HG02610 (cell line): ENCODE data around the gene FBXO47.
"Not testable (repeated sequence)": the region's sequence is repeated elsewhere in the genome, so short reads cannot be mapped to it uniquely, and the experiment has no call there.

Source experiments
- ATAC-seq: cut with Tn5 transposase; IDR thresholded peaks from one replicate; pipeline ENCODE4 v1.9.1; 2021; ENCODE audit warnings: mild to moderate bottlenecking, moderate library complexity; ENCODE audit not compliant: unreplicated experiment

The FBXO47 gene

DNA sequence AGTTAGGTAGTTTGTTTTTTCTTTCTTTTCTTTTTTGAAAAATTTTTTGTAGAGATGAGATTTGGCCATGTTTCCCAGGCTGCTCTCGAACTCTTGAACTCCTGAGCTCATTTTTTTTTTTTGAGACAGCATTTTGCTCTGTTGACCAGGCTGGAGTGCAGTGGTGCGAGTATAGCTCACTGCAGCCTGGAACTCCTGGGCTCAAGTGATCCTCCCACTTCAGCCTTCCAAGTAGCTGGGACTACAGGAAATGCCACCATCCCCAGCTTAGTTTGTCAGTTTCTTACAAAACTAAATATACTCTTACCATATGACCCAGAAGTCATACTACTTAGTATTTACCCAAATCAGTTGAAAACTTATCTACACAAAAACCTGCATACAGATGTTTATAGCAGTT, 14.4 kb upstream of the FBXO47 start:
- no peak for ATAC-seq

DNA sequence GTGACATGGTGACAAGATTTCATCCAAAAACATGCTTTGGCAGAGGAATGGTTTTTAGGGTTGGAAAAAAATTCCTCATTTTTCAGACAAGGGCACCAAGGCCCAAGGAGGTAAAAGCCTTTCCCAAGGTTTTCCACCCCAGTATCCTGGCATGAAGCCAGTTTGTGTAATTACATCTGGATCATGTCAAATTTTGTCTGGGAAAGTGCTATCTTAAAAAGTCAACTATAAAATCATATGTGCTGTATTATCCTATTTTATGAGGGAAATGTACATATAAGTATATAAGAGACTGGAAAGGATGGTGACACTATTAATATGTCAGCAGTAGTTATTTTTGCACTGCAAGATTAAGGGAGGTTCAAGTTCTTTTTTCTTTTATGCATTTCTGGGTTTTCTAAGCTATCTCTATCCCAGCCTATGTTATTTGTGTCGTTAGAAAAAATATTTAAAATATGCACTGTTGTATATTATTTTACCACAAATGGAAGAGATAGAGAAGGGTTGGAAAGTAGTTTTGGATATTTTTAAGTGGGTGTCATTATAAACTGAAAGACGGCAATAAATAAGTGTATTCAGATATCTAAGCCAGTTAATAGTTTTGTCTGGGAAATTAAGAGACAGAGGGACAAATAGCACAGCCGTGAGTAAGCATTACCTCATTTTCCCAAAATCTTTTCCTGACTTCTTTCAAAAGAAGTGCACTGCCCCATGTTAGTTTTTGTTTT, 13.5 kb upstream of the FBXO47 start:
- no peak for ATAC-seq

DNA sequence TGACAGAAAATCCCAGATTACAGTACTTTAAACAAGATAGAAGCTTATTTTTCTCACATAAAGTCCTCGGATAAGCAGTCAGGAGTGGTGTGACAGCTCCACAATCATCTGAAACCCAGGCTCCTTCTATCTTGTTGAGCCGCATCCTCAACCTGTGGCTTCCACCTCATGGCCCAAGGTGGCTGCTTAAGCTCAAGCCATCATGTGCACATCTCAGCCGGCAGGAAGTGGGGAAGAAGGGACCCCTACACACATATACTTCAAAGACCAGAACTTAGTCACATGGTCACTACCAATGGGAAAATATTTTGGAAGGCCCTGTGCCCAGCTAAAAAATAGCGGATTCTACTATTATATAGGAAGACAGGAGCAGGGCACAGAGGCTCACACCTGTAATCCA, 11.0 kb upstream of the FBXO47 start:
- no peak for ATAC-seq

DNA sequence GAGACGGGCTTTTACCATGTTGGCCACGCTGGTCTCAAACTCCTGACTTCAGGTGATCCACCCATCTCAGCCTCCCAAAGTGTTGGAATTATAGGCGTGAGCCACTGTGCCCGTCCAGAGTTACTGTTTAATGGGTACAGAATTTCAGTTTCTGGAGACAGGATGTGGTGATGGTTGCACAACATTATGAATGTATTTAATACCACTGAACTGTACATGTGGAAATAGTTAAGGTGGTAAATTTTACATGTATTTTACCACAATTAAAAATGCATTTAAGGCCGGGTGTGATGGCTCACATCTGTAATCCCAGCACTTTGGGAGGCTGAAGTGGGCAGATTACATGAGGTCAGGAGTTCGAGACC, 9.0 kb upstream of the FBXO47 start:
- ATAC-seq = not testable (repeated sequence)

DNA sequence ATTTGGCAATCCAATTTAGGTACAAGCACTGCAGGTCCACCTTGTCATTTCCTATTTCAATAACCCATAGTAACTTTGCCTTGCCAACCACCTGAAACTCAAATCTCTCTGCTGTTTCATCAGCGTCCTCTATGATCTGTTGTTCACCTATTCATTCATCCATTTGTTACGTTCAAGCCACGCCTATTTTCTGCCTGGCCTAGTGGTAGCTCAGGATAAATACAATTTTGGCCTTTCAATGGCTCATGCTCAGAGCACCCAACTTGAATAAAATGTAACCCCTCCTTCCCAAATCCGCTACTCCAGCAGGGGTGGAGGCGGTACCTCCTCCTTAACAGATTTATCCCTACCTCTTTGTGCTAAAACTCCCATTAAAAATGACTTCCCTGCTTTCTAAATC, 3.6 kb upstream of the FBXO47 start:
- no peak for ATAC-seq

DNA sequence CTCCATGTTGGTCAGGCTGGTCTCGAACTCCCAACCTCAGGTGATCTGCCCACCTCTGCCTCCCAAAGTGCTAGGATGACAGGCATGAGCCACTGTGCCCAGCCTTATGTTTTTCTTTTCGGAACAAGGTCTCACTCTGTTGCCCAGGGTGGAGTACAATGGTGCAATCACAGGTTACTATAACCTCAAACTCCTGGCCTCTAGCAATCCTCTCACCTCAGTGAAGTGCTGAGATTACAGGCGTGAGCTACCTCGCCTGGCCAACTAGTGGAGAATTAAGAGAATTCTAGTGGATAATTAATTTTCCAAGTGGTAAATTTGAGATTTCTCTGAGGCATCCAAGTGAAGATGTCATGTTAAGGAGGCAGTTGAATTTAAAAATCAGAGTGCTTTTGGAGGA, 2.9 kb upstream of the FBXO47 start:
- ATAC-seq = no peak

DNA sequence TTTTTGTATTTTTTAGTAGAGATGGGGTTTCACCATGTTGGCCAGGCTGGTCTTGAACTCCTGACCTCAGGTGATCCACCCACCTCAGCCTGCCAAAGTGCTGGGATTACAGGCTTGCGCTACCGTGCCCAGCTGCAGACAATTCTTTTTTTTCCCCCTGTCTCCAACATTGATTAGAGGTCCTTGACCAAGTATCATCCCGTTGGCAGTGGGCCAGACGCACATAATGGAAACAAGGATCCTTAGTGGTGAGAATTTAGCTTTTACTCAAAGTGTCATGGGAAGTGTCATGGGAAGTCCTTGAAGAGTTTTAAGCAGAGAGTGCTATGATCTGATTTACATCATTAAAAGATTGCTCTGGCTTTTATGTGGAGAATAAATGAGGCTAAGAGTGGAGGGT, 2.1 kb upstream of the FBXO47 start:
- ATAC-seq = no peak

DNA sequence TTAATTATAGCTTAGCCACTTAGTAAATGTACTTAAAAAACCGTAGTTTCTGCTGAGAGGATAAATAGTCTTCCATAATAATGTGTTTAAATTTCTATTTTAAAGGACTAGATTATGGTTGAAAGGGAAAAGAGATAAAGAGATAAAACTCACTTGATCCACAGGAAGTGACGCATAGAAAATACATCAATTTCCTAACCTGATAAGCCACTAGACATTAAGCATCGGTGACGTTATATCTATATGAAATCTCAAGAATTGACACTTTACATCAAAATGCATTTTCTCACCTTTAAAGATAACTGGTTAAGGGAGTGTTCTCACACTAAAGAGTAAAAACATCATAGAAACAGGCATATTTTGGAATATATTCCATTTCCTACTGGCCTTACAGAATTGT, 5.8 kb downstream of the FBXO47 start:
- ATAC-seq = no peak

DNA sequence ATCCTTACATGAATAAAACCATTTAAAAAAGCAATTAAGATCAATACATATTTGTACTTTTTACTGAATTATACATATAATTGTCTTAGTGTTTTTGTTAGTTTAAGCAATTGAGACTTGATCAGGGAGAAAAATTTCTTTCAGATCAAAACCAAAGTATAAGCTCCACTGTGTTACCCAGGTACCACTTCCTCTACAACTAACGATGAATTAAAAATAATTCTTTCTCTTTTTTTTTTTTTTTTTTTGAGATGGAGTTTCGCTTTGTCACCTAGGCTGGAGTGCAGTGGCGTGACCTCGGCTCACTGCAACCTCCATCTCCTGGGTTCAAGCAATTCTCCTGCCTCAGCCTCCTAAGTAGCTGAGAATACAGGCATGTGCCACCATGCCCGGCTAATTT, 6.8 kb downstream of the FBXO47 start:
- ATAC-seq = no peak

DNA sequence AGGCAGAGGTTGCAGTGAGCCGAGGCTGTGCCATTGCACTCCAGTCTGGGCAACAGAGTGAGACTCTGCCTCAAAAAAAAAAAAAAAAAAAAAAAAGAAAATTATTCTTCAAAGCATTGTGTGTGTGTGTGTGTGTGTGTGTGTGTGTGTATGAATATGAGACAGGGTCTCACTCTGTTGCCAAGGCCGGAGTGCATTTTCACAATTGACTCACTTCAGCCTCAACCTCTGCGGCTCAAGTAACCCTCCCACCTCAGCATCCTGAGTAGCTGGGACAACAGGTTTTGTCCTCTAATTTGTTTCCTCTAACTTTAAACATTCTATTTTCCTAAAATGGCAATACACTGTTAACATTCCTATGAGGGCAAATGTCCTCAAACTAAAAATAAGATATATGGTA, 7.7 kb downstream of the FBXO47 start:
- ATAC-seq = no peak

DNA sequence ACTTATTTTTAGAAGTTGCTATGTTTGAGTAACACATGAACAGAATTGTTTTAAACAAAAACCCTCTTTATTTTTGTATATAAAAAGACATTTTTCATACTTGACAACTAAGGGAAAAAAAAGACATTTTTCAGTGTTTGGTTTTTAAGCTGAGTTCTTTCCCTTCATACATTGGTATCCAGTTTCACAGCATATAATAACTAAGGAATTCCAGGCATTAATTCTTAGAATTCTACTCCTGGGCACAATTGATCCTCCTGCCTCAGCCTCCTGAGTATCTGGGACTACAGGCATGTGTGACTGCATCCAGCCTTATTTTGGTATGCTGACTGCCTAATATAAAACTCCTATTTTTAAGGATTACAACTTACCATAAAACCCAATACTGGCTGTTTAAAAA, 8.4 kb downstream of the FBXO47 start:
- ATAC-seq = no peak

DNA sequence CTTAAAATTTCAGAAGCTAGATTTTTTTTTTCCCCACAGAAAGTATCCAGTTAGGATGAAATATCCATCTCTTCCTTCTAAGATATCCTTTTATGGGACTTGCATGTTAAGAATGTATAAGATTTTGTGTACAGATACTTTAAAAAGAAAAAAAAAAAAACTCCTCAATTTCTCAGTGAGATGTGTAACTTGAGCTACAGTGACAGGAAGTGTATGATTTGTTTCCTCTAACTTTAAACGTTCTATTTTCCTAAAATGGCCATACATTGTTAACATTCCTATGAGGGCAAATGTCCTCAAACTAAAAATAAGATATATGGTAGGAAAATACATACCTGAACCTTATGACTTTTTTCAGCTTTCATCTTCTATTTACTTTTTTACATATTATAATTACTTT, 8.9 kb downstream of the FBXO47 start:
- ATAC-seq = no peak

DNA sequence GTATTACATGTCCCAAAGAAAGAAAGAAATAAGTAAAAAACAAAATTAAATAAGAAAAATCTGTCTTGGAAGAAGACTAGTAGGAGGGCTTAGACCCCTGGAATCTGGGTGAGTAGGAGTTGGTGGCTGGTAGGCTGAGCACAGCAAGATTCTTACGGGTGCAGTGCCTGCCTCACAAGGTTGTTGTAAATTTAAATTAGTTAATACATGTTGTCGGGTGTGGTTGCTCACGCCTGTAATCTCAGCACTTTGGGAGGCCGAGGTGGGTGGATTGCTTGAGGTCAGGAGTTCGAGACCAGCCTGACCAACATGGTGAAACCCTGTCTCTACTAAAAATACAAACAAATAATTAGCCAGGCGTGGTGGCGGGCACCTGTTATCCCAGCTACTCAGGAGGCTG, 13.4 kb downstream of the FBXO47 start:
- not testable (repeated sequence) for ATAC-seq

DNA sequence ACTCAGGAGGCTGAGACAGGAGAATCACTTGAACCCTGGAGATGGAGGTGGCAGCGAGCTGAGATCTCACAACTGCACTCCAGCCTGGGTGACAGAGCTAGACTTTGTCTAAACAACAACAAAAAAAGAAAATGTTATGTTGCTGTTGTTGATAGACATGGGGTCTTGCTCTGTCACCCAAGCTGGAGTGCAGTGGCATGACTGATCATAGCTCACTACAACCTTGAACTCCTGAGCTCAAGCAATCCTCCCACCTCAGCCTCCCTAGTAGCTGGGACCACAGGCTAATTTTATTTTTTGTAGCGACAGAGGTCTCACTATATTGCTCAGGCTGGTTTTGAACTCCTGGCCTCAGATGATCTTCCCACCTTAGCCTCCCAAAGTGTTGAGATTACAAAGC, 20.0 kb downstream of the FBXO47 start:
- ATAC-seq = no peak

DNA sequence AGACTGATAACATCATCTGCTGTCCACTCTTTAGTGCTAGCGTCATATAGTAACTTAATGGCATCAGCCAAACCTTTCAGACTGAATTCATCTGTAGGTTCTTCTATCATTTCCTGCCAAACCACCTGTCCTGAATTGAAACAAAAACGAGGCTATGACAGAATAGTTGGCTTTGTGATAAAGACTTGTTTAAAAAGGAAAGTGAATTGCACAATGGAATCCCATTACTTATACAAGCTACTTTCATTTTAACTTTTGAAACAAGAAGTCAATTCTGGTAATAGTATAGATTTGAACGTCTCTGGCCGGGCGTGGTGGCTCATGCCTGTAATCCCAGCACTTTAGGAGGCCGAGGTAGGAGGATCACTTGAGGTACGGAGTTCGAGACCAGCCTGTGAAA, 23.6 kb downstream of the FBXO47 start:
- ATAC-seq = no peak

DNA sequence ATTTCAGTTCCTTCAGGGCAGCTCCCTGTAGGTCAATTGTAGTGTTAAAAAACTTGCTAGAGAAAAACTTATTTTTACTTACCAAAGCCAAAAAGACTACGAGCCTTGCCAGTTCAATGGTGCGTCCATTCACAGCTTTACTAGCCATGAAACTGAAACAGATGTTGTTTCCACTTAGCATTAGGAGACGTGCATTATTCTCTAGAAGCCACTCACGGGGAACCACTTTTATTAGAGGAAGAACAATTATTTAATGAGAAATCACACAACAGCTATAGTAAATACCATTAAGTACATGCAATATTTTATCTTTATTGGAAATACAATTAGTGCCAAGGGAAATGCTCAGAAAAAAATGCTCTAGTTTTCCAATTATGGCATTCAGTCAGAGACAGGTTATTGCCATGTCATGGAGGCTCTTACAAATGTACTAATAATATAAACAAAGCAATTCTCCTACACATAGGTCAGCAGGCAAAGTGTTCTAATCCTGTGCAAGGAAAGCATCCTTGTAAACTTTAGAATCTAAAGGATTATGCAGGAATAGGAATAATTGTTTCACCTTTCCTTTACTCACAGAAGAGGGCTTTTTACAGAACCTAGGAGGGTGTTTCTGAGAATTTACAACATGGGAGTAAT, 24.4 kb downstream of the FBXO47 start:
- no peak for ATAC-seq

DNA sequence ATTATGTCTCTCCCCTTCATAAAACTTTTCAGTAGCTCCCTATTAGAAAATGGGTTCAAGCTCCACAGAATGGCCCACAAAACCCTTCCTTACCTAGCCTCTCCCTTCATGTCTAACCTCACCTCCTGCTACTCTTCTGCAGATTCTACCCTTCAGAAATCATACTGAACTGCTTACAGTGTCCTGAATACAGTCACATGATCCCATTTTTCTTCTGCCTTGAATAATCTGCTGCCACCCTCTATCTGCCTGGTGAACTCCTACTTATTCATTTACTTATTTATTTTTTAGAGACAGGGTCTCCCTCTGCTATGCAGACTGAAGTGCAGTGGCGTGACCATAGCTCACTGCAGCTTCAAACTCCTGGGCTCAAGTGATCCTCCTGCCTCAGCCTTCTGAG, 26.8 kb downstream of the FBXO47 start:
- ATAC-seq = no peak

DNA sequence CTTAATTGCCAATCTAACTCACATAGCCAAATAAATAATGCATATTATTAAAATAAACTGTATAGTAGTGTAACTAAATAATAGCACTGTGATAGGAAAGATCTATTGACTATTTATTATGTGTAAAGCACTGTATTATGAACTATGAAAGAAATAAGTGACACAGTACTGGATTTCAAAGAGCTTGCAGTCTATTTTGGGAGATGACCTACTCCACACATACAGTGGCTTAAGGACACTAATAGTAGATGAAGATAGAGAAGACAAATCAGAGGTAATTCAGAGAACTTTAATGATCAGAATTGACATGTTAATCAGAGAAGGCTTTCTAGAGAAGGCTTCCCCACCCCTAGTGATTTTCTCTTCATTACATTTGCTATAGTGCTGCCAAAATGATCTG, 27.2 kb downstream of the FBXO47 start:
- ATAC-seq = no peak

DNA sequence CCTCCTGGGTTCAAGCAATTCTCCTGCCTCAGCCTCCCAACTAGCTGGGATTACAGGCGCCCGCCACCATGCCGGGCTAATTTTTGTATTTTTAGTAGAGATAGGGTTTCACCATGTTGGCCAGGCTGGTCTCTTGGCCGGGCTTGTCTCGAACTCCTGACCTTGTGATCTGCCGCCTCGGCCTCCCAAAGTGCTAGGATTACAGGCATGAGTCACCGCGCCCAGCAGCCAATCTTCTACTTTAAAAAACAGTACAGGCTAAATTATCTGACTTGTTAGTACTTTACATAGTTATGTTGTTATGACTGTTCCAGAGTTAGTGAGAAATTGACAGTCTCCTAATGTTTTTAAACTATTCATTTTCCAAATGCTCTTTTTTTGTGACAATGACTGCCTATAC, 33.2 kb downstream of the FBXO47 start:
- not testable (repeated sequence) for ATAC-seq

DNA sequence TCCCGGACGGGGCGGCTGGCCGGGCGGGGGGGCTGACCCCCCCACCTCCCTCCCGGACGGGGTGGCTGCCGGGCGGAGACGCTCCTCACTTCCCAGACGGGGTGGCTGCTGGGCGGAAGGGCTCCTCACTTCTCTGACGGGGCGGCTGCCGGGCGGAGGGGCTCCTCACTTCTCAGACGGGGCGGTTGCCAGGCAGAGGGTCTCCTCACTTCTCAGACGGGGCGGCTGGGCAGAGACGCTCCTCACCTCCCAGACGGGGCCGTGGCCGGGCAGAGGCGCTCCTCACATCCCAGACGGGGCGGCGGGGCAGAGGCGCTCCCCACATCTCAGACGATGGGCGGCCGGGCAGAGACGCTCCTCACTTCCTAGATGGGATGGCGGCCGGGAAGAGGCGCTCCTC, 36.4 kb downstream of the FBXO47 start:
- not testable (repeated sequence) for ATAC-seq

DNA sequence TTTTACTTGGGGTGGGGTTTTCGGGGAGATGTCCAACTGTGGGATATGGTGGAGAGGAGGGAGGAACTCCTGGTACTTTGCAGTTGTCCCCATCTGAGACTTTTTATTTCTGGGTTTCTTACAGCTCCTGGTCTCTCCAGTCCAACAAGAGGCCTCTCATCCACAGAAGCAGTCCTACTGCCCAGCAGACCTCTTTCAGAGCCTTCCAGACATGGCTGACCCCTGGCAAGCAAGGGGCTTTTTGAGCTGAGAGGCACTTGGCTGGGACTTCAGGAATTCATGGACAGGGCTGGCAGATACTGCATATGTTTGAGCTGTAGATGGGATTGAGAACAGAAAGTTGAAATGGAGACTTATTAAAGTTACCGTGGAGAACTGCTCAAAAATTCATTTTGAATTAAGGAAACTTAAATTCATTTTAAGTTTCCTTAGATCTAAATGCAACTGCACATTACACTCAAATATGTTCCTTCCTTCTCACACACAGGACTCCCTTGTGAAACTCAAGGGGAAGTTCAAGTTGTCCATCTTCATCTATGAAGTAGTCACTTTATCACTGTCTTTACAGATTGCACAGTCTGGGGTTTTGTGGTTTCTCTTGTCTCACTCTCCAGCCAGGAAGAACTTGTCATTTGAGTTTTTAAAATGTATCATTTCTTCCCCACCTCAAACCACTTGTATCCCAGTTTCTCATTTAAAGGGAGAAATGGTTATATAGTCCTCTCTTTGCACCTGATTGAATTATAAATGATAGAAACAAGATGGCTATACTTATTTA, 40.7 kb downstream of the FBXO47 start:
- ATAC-seq = peak; percentile 51
